Activated T-cell treated with anti-CD3 and anti-CD28 coated beads, Interleukin-2, amount 50 U/mL, for 1 hour (primary cell): Measurements from ENCODE around the gene HK1.
"Not testable (repeated sequence)": the region's sequence is repeated elsewhere in the genome, so short reads cannot be mapped to it uniquely, and the experiment has no call there.

Source experiments
- DNase-seq: peaks from one replicate; pipeline ENCODE4 v3.0.0-alpha.2; 2020

HK1 gene

GRCh38 chr10:69259547-69260243 is 18.6 kb upstream of the HK1 start:
- no peak for DNase-seq

- DNase-seq: no peak
Measured at GRCh38 chr10:69261184-69261583, 17.1 kb upstream of the HK1 start.

GRCh38 chr10:69262292-69262751 is 16.0 kb upstream of the HK1 start:
- no peak for DNase-seq

GRCh38 chr10:69265521-69265920 is 12.8 kb upstream of the HK1 start:
- no peak for DNase-seq

DNA sequence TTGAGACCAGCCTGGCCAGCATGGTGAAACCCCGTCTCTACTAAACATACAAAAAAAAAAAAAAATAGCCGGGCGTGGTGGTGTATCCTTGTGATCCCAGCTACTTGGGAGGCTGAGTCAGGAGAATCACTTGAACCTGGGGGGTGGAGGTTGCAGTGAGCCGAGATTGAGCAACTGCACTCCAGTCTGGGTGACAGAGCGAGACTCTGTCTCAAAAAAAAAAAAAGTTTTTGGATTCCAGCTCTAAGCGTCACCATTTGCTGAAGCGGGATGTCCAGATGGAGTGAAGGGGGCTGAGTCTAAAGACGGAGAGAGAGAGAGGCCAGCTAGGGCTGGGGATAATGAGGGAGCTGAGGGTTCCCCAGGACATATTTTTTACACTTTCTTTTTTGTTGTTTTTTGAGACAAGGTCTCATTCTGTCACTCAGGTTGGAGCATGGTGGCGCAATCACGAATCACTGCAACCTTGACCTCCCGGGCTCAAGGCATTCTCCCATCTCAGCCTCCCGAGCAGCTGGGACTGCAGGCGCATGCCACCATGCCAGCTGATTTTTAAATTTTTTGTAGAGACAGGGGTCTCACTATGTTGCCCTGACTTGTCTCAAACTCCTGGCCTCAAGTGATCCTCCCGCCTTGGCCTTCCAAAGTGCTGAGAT is 9.4 kb upstream of the HK1 start:
- no peak for DNase-seq

DNA sequence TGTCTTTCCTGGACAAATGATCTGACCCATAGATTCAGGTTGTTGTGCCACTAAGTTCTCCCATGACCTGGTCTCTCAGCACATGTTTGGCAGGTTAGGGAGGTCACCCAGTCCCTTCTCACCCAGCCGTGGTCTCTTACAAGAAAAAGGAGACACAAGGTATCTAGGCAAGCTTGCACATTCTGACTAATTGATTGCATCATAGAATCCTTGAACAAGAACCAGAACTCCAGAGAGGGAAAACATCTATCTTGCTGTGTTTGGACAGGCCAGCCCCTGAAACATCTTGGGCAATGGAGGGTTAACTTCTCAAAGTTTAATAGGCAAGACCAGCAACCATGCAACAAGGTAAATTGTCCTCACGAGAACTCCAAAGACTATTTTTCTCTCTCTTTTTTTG is 8.5 kb upstream of the HK1 start:
- no peak for DNase-seq

GRCh38 chr10:69270990-69271389 is 7.3 kb upstream of the HK1 start:
- DNase-seq: no peak

DNA sequence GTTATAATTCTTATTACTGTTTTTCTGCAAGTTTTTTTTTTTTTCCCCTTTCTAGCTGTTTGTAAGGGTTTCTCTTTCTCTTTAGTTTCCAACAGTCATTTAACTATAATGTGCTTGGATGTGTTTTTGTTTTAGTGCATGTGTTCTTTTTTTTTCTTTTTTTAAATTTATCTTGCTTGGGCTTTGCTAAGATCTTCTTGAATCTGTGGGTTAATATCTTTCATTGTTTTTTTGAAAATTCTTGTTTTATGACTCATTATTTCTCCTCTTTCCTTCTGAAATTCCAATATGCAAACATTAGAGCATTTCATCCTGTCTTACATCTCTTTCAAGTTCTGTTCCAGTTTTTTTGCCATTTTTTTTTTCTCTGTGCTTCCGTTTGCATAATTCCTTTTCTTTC is 5.7 kb upstream of the HK1 start:
- DNase-seq: no peak

GRCh38 chr10:69275444-69275843 is 2.9 kb upstream of the HK1 start:
- DNase-seq: no peak

- no peak for DNase-seq
Measured at GRCh38 chr10:69276503-69276902, 1.8 kb upstream of the HK1 start.

GRCh38 chr10:69279110-69279509 is 814 bp downstream of the HK1 start:
- no peak for DNase-seq

DNA sequence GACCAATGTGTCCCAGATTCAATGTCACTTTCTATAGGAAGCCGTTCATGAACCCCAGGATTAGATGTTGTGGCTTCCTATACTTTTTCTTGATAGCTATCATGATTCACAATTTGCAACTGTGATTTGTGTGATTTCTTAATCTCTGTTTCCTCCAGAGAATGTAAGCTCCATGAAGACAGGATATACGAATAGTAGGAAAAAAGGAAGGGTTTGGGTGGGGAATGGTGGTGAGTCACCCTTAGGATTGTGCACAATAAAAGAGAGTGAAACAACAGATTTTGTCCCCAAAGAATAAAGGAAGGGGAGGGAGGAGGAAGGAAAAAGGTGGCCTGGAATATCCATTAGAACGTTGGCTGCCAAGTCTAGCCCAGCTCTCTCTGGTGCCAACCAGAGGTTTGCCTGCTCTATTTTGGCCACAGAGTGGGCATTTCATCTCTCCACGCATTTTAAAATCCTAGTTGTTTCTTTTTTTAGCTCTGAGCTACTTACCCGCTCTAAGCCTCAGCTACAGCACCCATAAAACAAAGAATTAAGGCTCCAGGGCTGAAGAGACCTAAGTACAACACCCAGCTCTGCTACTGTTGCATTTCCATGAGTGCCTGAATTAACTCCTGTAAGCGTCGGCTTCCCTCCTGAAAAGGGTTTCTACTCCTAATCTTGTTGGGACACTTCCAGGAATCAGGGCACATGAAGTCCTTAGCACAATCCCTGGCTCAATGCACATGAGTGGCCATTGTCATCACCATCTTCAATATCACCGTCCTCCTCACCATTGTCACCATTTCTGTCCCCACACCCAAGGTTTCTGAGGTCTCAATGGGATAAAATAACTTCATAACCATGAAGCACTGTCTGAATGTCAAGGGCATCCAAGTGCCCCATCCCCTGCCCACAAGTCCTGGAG is 3.5 kb downstream of the HK1 start:
- DNase-seq: no peak

DNA sequence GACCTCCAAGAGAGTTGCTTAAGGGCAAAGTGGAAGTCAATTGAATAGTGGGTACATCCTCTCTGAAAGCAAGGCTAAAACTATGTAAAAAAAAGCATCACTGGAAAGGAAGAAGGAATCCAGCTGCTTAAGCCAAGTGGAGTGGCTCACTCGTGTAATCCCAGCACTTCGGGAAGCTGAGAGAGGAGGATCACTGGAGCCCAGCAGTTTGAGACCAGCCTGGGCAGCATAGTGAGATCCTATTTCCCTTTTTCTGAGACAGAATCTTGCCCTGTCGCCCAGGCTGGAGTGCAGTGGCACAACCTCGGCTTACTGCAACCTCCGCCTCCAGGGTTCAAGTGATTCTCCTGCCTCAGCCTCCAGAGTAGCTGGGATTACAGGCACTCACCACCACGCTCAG is 6.1 kb downstream of the HK1 start:
- not testable (repeated sequence) for DNase-seq

- no peak for DNase-seq
Measured at GRCh38 chr10:69285699-69286098, 7.4 kb downstream of the HK1 start.

GRCh38 chr10:69287181-69287580 is 8.9 kb downstream of the HK1 start:
- no peak for DNase-seq

DNA sequence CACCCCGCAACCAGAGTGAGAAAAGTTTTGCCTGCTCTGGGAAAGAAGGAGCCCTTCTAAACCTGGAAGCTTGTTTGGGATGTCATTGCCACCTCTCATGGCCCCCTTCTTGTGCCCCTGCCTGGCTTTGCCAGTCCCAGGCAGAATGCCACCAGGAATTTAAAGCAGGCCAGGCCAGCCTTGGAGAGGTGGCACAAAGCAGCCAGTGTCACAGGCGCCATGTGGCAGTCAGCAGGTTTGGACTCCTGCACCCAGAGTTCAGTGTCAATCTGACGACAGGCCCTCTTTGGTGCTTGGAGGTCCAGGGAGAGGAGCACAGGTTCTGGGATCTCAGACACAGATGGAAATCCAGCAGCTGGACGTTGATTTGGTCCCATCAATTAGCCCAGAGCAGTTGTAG is 12.7 kb downstream of the HK1 start:
- DNase-seq: no peak

DNA sequence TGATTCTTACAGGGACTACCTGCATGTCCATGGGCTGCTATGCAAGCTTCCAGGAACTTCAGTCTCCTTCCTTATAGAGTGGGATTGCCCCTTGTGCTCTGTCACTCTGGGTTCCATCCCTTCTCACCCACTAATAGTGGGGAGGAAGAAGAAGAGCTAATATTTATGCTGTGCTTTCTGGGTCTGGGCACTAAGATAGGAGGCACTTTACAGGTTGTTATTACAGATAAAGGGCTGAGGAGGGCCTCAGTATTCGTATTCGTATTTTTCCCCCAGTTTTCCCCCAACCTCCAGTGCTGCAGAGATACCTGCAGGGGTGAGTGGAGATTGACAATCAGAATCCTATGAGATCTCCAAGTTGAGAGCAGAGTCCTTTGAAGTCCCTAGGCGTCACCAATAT is 14.2 kb downstream of the HK1 start:
- DNase-seq: no peak

DNA sequence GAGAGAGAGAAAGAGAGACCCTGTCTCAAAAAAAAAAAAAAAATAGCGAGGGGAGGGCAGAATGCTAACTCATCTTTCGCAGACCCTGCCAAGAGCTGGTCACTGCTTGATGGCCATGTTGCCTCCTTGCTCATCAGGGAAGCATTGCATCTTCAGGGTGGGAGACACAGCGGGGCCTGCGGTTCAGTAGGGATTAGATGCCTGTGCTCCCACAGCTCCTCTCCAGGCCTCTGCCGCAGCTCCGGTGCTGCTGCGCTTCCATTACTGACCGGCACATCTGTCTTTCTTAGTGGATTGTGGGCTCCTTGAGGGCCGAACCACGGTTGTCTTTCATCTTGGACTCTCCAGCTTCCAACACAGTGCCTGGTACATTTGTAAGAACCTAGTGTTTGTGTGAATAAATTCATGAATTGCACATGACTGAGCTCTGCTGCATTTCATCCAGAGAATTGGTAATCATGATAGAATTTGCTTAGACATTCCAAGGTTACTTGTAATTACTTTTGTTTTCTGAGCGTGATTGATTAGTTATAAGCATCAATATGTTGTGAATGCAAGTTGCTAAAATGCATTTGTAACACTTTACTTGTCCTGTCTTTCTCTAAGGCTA is 16.8 kb downstream of the HK1 start:
- no peak for DNase-seq

- no peak for DNase-seq
Measured at GRCh38 chr10:69303632-69304051, 25.3 kb downstream of the HK1 start.

GRCh38 chr10:69306421-69306820 is 28.1 kb downstream of the HK1 start:
- DNase-seq: no peak

DNA sequence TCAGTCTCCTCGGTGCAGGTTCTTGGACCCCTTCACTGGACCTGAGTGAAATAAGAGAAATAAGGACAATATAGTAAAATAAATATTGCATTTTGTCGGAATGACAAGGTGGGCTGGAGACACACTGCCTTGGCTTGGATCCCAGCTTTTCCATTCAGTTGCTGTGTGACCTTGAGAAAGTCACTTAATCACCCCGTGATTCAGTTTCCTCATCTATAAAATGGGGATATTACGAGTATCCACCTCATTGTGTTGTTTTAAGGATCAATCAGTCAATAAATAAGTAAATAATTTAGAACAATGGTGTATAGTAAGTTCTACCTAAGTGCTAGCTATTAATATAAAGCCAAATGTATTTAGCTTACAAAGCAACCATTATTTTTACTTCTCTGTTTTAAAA is 29.1 kb downstream of the HK1 start:
- DNase-seq: no peak

GRCh38 chr10:69308304-69308703 is 30.0 kb downstream of the HK1 start:
- DNase-seq: not testable (repeated sequence)

GRCh38 chr10:69311309-69311708 is 33.0 kb downstream of the HK1 start:
- DNase-seq: no peak
